ENCODE data around the gene VPS26C.
A peak's percentile ranks its signal among the peaks of the same experiment; 100 is the strongest.
"Not testable (repeated sequence)": the region's sequence is repeated elsewhere in the genome, so short reads cannot be mapped to it uniquely, and the experiment has no call there.

VPS26C gene

GRCh38 chr21:37267269-37268185 lies at the start of gene VPS26C:
TSS of gene VPS26C (minus strand) at chr21:37267334. CDS start at chr21:37267294, 40 bp downstream.
- peak; percentile 100 for DNase-seq (ENCODE audit: low read depth)

GRCh38 chr21:37316072-37316471 lies 48.9 kb upstream of the VPS26C start:
- DNase-seq (ENCODE audit: low read depth), result not testable (repeated sequence)

GRCh38 chr21:37300114-37300751 lies 33.1 kb upstream of the VPS26C start:
- no peak for DNase-seq (ENCODE audit: low read depth)

GRCh38 chr21:37297364-37297763 lies 30.2 kb upstream of the VPS26C start:
- no peak for DNase-seq (ENCODE audit: low read depth)

- DNase-seq (ENCODE audit: low read depth), result peak; percentile 77
Observed at GRCh38 chr21:37294679-37295078, 27.5 kb upstream of the VPS26C start.

GRCh38 chr21:37292941-37293340 lies 25.8 kb upstream of the VPS26C start:
- DNase-seq (ENCODE audit: low read depth), result peak; percentile 13

- no peak for DNase-seq (ENCODE audit: low read depth)
Observed at GRCh38 chr21:37292041-37292440, 24.9 kb upstream of the VPS26C start.

- DNase-seq (ENCODE audit: low read depth), result not testable (repeated sequence)
Observed at GRCh38 chr21:37283191-37283710, 16.1 kb upstream of the VPS26C start.

GRCh38 chr21:37282602-37283001 lies 15.5 kb upstream of the VPS26C start:
- not testable (repeated sequence) for DNase-seq (ENCODE audit: low read depth)

- DNase-seq (ENCODE audit: low read depth), result no peak
Observed at GRCh38 chr21:37281993-37282392, 14.9 kb upstream of the VPS26C start.

- DNase-seq (ENCODE audit: low read depth), result no peak
Observed at GRCh38 chr21:37281579-37281978, 14.4 kb upstream of the VPS26C start.

- DNase-seq (ENCODE audit: low read depth), result not testable (repeated sequence)
Observed at GRCh38 chr21:37279271-37279670, 12.1 kb upstream of the VPS26C start.

GRCh38 chr21:37278199-37278598 lies 11.1 kb upstream of the VPS26C start:
- no peak for DNase-seq (ENCODE audit: low read depth)

- no peak for DNase-seq (ENCODE audit: low read depth)
Observed at GRCh38 chr21:37276377-37276776, 9.2 kb upstream of the VPS26C start.

GRCh38 chr21:37273911-37274690 lies 7.0 kb upstream of the VPS26C start:
- DNase-seq (ENCODE audit: low read depth), result no peak

- no peak for DNase-seq (ENCODE audit: low read depth)
Observed at GRCh38 chr21:37273440-37273839, 6.3 kb upstream of the VPS26C start.

GRCh38 chr21:37272897-37273296 lies 5.8 kb upstream of the VPS26C start:
- DNase-seq (ENCODE audit: low read depth), result no peak

GRCh38 chr21:37270576-37271365 lies 3.6 kb upstream of the VPS26C start:
- DNase-seq (ENCODE audit: low read depth), result no peak

- DNase-seq (ENCODE audit: low read depth), result no peak
Observed at GRCh38 chr21:37269481-37269880, 2.3 kb upstream of the VPS26C start.

GRCh38 chr21:37268186-37268503 lies 1.0 kb upstream of the VPS26C start:
- no peak for DNase-seq (ENCODE audit: low read depth)

GRCh38 chr21:37266515-37267221 lies 466 bp downstream of the VPS26C start:
- DNase-seq (ENCODE audit: low read depth), result peak; percentile 48

Measured in EH (cell line).